ENCODE measurements around the gene OCIAD2. TPM values are rescaled to one million over a fixed set of nuclear protein-coding genes. Genes with fewer than 3 reads are reported as not detected.

The OCIAD2 gene
- total RNA-seq, 2 experiments from 2014 or later: 65.9 to 102 TPM

GRCh38 chr4:48937033-48937432 lies 30.5 kb upstream of the OCIAD2 start:
- POLR2A ChIA-PET: interaction anchor here (0.7 kb wide), 2 partner anchors 97 to 960 kb away, joined by 3 to 8 read pairs; no protein-coding TSS in a partner anchor
- Histone ChIP-seq H4K20me1 (ENCODE audit: insufficient read depth, low read length) (no peaks in the 10 kb centered on the region), H3K4me3 (ENCODE audit: low read depth, low read length, poor library complexity, severe bottlenecking) (no peak overlapping the region), H3K4me2 (ENCODE audit: low read length) (no peak overlapping the region), H3K36me3 (ENCODE audit: insufficient read depth, low read length) (no peaks in the 10 kb centered on the region), H3K79me2 (ENCODE audit: insufficient read depth, low read depth, low read length) (no peaks in the 10 kb centered on the region), H3K9me2 (ENCODE audit: insufficient read depth, low read length) (no peaks in the 10 kb centered on the region), H3K4me1 (ENCODE audit: insufficient read depth, low read length, poor library complexity, severe bottlenecking) (no peaks in the 10 kb centered on the region), H3K27ac (ENCODE audit: low read depth, low read length, poor library complexity, severe bottlenecking) (no peak overlapping the region), H2AFZ (ENCODE audit: low read length) (no peak overlapping the region), H3K9me3 (ENCODE audit: low read length) (no peaks in the 10 kb centered on the region)
- BruUV-seq (replicated peaks): no TSS peak
- intact Hi-C loops (cut with micrococcal nuclease; ENCODE audit: unreplicated experiment): no loop called here
- no peak for DNase-seq (ENCODE audit: low spot score)
- CTCF ChIA-PET (ENCODE audit: unreplicated experiment): no interaction called here
- no peak for TF ChIP-seq CTCF (conservative IDR thresholded peaks at IDR 0.05; ENCODE audit: low read length)
- no peak for TF ChIP-seq EZH2phosphoT487 (IDR thresholded peaks at IDR 0.05; ENCODE audit: borderline replicate concordance, low read depth, low read length)

GRCh38 chr4:48931459-48931858 lies 24.9 kb upstream of the OCIAD2 start:
- no peak for DNase-seq (ENCODE audit: low spot score)
- Histone ChIP-seq H3K27ac (ENCODE audit: low read depth, low read length, poor library complexity, severe bottlenecking) (no peak overlapping the region), H3K9me3 (ENCODE audit: low read length) (0 out of 2 replicates have a peak, but pooled peaks cover 5% of the 10 kb centered on the region), H2AFZ (ENCODE audit: low read length) (no peak overlapping the region), H3K9me2 (ENCODE audit: insufficient read depth, low read length) (no peaks in the 10 kb centered on the region), H3K4me2 (ENCODE audit: low read length) (no peak overlapping the region), H3K79me2 (ENCODE audit: insufficient read depth, low read depth, low read length) (no peaks in the 10 kb centered on the region), H3K36me3 (ENCODE audit: insufficient read depth, low read length) (no peaks in the 10 kb centered on the region), H4K20me1 (ENCODE audit: insufficient read depth, low read length) (no peaks in the 10 kb centered on the region), H3K4me3 (ENCODE audit: low read depth, low read length, poor library complexity, severe bottlenecking) (no peak overlapping the region), H3K4me1 (ENCODE audit: insufficient read depth, low read length, poor library complexity, severe bottlenecking) (no peaks in the 10 kb centered on the region)
- ChIA-PET POLR2A (interaction anchor here (0.6 kb wide), 1 partner anchor 536 kb away, joined by 3 read pairs; no protein-coding TSS in a partner anchor), CTCF (ENCODE audit: unreplicated experiment) (no interaction called here)
- TF ChIP-seq CTCF (conservative IDR thresholded peaks at IDR 0.05; ENCODE audit: low read length) (no peak), EZH2phosphoT487 (IDR thresholded peaks at IDR 0.05; ENCODE audit: borderline replicate concordance, low read depth, low read length) (no peak)
- no TSS peak for BruUV-seq (replicated peaks)
- intact Hi-C loops (cut with micrococcal nuclease; ENCODE audit: unreplicated experiment): no loop called here

- intact Hi-C loops (cut with micrococcal nuclease; ENCODE audit: unreplicated experiment): no loop called here
- H3K4me3 ChIP-seq (ENCODE audit: low read depth, low read length, poor library complexity, severe bottlenecking): no peak overlapping the region
- H3K79me2 ChIP-seq (ENCODE audit: insufficient read depth, low read depth, low read length): no peaks in the 10 kb centered on the region
- TF ChIP-seq CTCF (conservative IDR thresholded peaks at IDR 0.05; ENCODE audit: low read length) (0 out of 2 replicates have a peak, but pooled peaks have one; percentile 21), EZH2phosphoT487 (IDR thresholded peaks at IDR 0.05; ENCODE audit: borderline replicate concordance, low read depth, low read length) (no peak)
- H2AFZ ChIP-seq (ENCODE audit: low read length): no peak overlapping the region
- no peaks in the 10 kb centered on the region for H4K20me1 ChIP-seq (ENCODE audit: insufficient read depth, low read length)
- H3K27ac ChIP-seq (ENCODE audit: low read depth, low read length, poor library complexity, severe bottlenecking): no peak overlapping the region
- H3K9me3 ChIP-seq (ENCODE audit: low read length): 0 out of 2 replicates have a peak, but pooled peaks cover 5% of the 10 kb centered on the region
- ChIA-PET CTCF (ENCODE audit: unreplicated experiment) (no interaction called here), POLR2A (no interaction called here)
- no peak for DNase-seq (ENCODE audit: low spot score)
- H3K4me2 ChIP-seq (ENCODE audit: low read length): no peak overlapping the region
- BruUV-seq (replicated peaks): no TSS peak
- H3K9me2 ChIP-seq (ENCODE audit: insufficient read depth, low read length): no peaks in the 10 kb centered on the region
- no peaks in the 10 kb centered on the region for H3K36me3 ChIP-seq (ENCODE audit: insufficient read depth, low read length)
- H3K4me1 ChIP-seq (ENCODE audit: insufficient read depth, low read length, poor library complexity, severe bottlenecking): no peaks in the 10 kb centered on the region
These were observed 24.1 kb upstream of the OCIAD2 start for GRCh38 chr4:48930654-48931053.
